Aorta (tissue), 5 donors: ENCODE results near the gene PGS1. TPM values are rescaled to one million over a fixed set of nuclear protein-coding genes. Genes with fewer than 3 reads are reported as not detected.

ENCODE experiments used
- ATAC-seq: fragments of 200-7000 bp; cut with Tn5 transposase; one replicate; pipeline ENCODE4 v1.9.1; 2022; ENCODE audit warnings: moderate library complexity; ENCODE audit not compliant: low FRiP score
- DNase-seq, 2 donors: peaks; one replicate each; pipeline ENCODE4 v3.0.0-alpha.2; 2020
- H3K27ac ChIP-seq, 2 donors: one replicate each; pipeline ENCODE4 v1.5.1; 2013; ENCODE audit warnings: low read length in 2 of 2, mild to moderate bottlenecking in 2 of 2, moderate library complexity in 2 of 2, control low read depth in 1 of 2, inconsistent platforms in 1 of 2, low read depth in 1 of 2
- H3K27me3 ChIP-seq, 2 donors: one replicate each; pipeline ENCODE4 v1.6.1; 2013; ENCODE audit warnings: control low read depth in 1 of 2, low read length in 1 of 2, mild to moderate bottlenecking in 1 of 2, moderate library complexity in 1 of 2; ENCODE audit not compliant: insufficient read depth in 2 of 2, control insufficient read depth in 1 of 2
- H3K36me3 ChIP-seq, 2 donors: one replicate each; pipeline ENCODE4 v1.6.1; 2013; ENCODE audit warnings: control low read depth in 1 of 2, low read length in 1 of 2, mild to moderate bottlenecking in 1 of 2; ENCODE audit not compliant: insufficient read depth in 2 of 2, control insufficient read depth in 1 of 2
- H3K4me1 ChIP-seq, 2 donors: one replicate each; pipeline ENCODE4 v1.6.1; 2013; ENCODE audit warnings: low read length in 2 of 2, control low read depth in 1 of 2, mild to moderate bottlenecking in 1 of 2, moderate library complexity in 1 of 2; ENCODE audit not compliant: insufficient read depth in 2 of 2, control insufficient read depth in 1 of 2
- H3K4me3 ChIP-seq, 2 donors: one replicate each; pipeline ENCODE4 v1.5.1; 2013; ENCODE audit warnings: low read length in 2 of 2, control low read depth in 1 of 2, mild to moderate bottlenecking in 1 of 2
- H3K9me3 ChIP-seq: one replicate; pipeline ENCODE4 v1.6.1; 2013; ENCODE audit warnings: mild to moderate bottlenecking, low read length; ENCODE audit not compliant: control insufficient read depth
- WGBS, 2 donors: extraction: QIAGEN DNeasy Blood & Tissue Kit; methylation state at CpG; one replicate each; pipeline ENCODE4 v1.1.7; 2013; 5-methylcytosine and 5-hydroxymethylcytosine counted together
- intact Hi-C, 2 donors: fragments of 100-400 bp; cut with DNase I; formaldehyde crosslinking; loops; one replicate each; pipeline versions ENCODE4 v1.14.2 to v1.15.0; 2022
- polyA plus RNA-seq, 2 donors: library from polyadenylated mRNA; stranded (reverse); fragments of 200-250 nt; gene quantifications; one replicate each; pipeline ENCODE4 v1.2.3, GENCODE V29; 2013
- total RNA-seq, 2 donors: library from RNA; stranded (reverse); fragmentation: NEBNext Ultra II Directional; extraction: Animal tissue kit (Norgen Biotek cat#: 25700); gene quantifications; one replicate each; pipeline ENCODE4 v1.2.1, GENCODE V29; 2021
- donor health status: healthy with polysubstance abuse.
- donor health status: Bipolar disorder and iron deficiency.
- donor health status: DM: no; HTN: no; CAD: no.
- donor health status: DM: no; HTN: no; CAD: no.
- donor health status: DM: yes; HTN: yes; CAD: no.

PGS1 gene
- total and polyA plus RNA-seq, 4 donors = 9.9 to 67.0 (median 38.4) TPM

GRCh38 chr17:78421084-78421533, 42.7 kb downstream of the PGS1 start:
- Histone ChIP-seq H3K36me3 (peaks cover 0 to 5% of the 10 kb centered on the region in 2 donors), H3K27ac (no peak overlapping the region), H3K4me3 (no peak overlapping the region), H3K27me3 (no peaks in the 10 kb centered on the region), H3K4me1 (no peaks in the 10 kb centered on the region), H3K9me3 (no peaks in the 10 kb centered on the region)
- intact Hi-C loops = loop anchor here (2.0 to 10.0 kb wide), 3 partner anchors 22 to 306 kb away; no protein-coding TSS in a partner anchor
- WGBS, 2 donors = 90 to 92% methylated on average over 6 of the region's 6 CpGs
- DNase-seq = no peak
- no peak for ATAC-seq

GRCh38 chr17:78421534-78422266, 43.3 kb downstream of the PGS1 start:
- ATAC-seq = peak; percentile 81
- intact Hi-C loops = loop anchor here (1.0 to 10.0 kb wide), 5 partner anchors 23 to 307 kb away; partner anchors contain the start of gene SOCS3 (in 1 of the 2)
- Histone ChIP-seq H3K36me3 (peaks cover 0 to 5% of the 10 kb centered on the region in 2 donors), H3K4me1 (no peaks in the 10 kb centered on the region), H3K27me3 (no peaks in the 10 kb centered on the region), H3K4me3 (no peak overlapping the region), H3K27ac (no peak overlapping the region), H3K9me3 (no peaks in the 10 kb centered on the region)
- DNase-seq = peak; percentile 87 to 92
- WGBS, 2 donors = 74 to 77% methylated on average over 24 of the region's 24 CpGs

GRCh38 chr17:78422267-78422605, 43.8 kb downstream of the PGS1 start:
- DNase-seq = no peak
- WGBS, 2 donors = 71 to 73% methylated on average over 8 of the region's 8 CpGs
- ATAC-seq = no peak
- intact Hi-C loops = loop anchor here (1.0 to 10.0 kb wide), 4 partner anchors 62 to 307 kb away; partner anchors contain the start of gene SOCS3 (in 1 of the 2)
- H3K27ac ChIP-seq = no peak overlapping the region
- H3K27me3 ChIP-seq = no peaks in the 10 kb centered on the region
- no peaks in the 10 kb centered on the region for H3K9me3 ChIP-seq
- H3K4me3 ChIP-seq = no peak overlapping the region
- peaks cover 0 to 5% of the 10 kb centered on the region in 2 donors for H3K36me3 ChIP-seq
- H3K4me1 ChIP-seq = no peaks in the 10 kb centered on the region

GRCh38 chr17:78422872-78423588, 44.6 kb downstream of the PGS1 start:
- Histone ChIP-seq H3K4me1 (no peaks in the 10 kb centered on the region), H3K36me3 (peaks cover 0 to 5% of the 10 kb centered on the region in 2 donors), H3K27me3 (no peaks in the 10 kb centered on the region), H3K9me3 (no peaks in the 10 kb centered on the region), H3K27ac (no peak overlapping the region), H3K4me3 (no peak overlapping the region)
- no peak for DNase-seq
- intact Hi-C loops = loop anchor here (1.0 to 10.0 kb wide), 4 partner anchors 63 to 308 kb away; partner anchors contain the start of gene SOCS3 (in 1 of the 2)
- ATAC-seq = no peak
- WGBS, 2 donors = 83 to 88% methylated on average over 20 of the region's 20 CpGs

GRCh38 chr17:78423961-78424675, 45.7 kb downstream of the PGS1 start:
- 74 to 78% methylated on average over 18 of the region's 18 CpGs for WGBS, 2 donors
- intact Hi-C loops = loop anchor here (2.0 to 10.0 kb wide), 3 partner anchors 135 to 309 kb away; no protein-coding TSS in a partner anchor
- H3K4me1 ChIP-seq = no peaks in the 10 kb centered on the region
- ATAC-seq (no peak), DNase-seq (no peak)
- H3K4me3 ChIP-seq = no peak overlapping the region
- H3K27me3 ChIP-seq = no peaks in the 10 kb centered on the region
- H3K27ac ChIP-seq = no peak overlapping the region
- H3K36me3 ChIP-seq = peaks cover 0 to 5% of the 10 kb centered on the region in 2 donors
- no peaks in the 10 kb centered on the region for H3K9me3 ChIP-seq

GRCh38 chr17:78425429-78425828, 47.0 kb downstream of the PGS1 start:
- H3K4me1 ChIP-seq = no peaks in the 10 kb centered on the region
- H3K27me3 ChIP-seq = no peaks in the 10 kb centered on the region
- no peak overlapping the region for H3K4me3 ChIP-seq
- ATAC-seq = peak; percentile 58
- no peak for DNase-seq
- peaks cover 0 to 5% of the 10 kb centered on the region in 2 donors for H3K36me3 ChIP-seq
- no peaks in the 10 kb centered on the region for H3K9me3 ChIP-seq
- intact Hi-C loops = loop anchor here in 1 of 2 donors (10.0 kb wide), 1 partner anchor 311 kb away; no protein-coding TSS in a partner anchor
- WGBS, 2 donors = 82 to 84% methylated on average over 17 of the region's 17 CpGs
- H3K27ac ChIP-seq = no peak overlapping the region

GRCh38 chr17:78426293-78426879, 47.9 kb downstream of the PGS1 start:
- WGBS, 2 donors = 88 to 92% methylated on average over 22 of the region's 22 CpGs
- H3K4me3 ChIP-seq = no peak overlapping the region
- DNase-seq (no peak), ATAC-seq (no peak)
- H3K4me1 ChIP-seq = no peaks in the 10 kb centered on the region
- intact Hi-C loops = loop anchor here in 1 of 2 donors (10.0 kb wide), 1 partner anchor 312 kb away; no protein-coding TSS in a partner anchor
- no peaks in the 10 kb centered on the region for H3K9me3 ChIP-seq
- no peak overlapping the region for H3K27ac ChIP-seq
- H3K36me3 ChIP-seq = peaks cover 0 to 5% of the 10 kb centered on the region in 2 donors
- no peaks in the 10 kb centered on the region for H3K27me3 ChIP-seq

- no peak for ATAC-seq
- H3K9me3 ChIP-seq = no peaks in the 10 kb centered on the region
- no peaks in the 10 kb centered on the region for H3K4me1 ChIP-seq
- WGBS, 2 donors = 84 to 90% methylated on average over 11 of the region's 11 CpGs
- intact Hi-C loops = loop anchor here in 1 of 2 donors (10.0 kb wide), 1 partner anchor 312 kb away; no protein-coding TSS in a partner anchor
- no peak for DNase-seq
- H3K27ac ChIP-seq = no peak overlapping the region
- H3K4me3 ChIP-seq = no peak overlapping the region
- H3K27me3 ChIP-seq = no peaks in the 10 kb centered on the region
- H3K36me3 ChIP-seq = peaks cover 0 to 5% of the 10 kb centered on the region in 2 donors
Measured at GRCh38 chr17:78427140-78427539, 48.7 kb downstream of the PGS1 start.
